ENCODE measurements around the gene P3R3URF.
"Not testable (repeated sequence)": the region's sequence is repeated elsewhere in the genome, so short reads cannot be mapped to it uniquely, and the experiment has no call there.

P3R3URF gene

GRCh38 chr1:46176211-46176865 lies at the start of gene P3R3URF:
Gene P3R3URF, minus strand, starts transcription at chr1:46176488. Its CDS starts 17 bp downstream, at chr1:46176471.
- Histone ChIP-seq H3K27ac (peak within 1 kb of the TSS in 7 of 21 experiments; percentile 20 to 83 (median 53)), H3K4me3 (no peak within 1 kb of the TSS)

GRCh38 chr1:46224966-46225365 lies 48.7 kb upstream of the P3R3URF start:
- Histone ChIP-seq H3K27ac (no peak overlapping the region), H3K4me3 (no peak overlapping the region)

- Histone ChIP-seq H3K4me3 (no peak overlapping the region), H3K27ac (no peak overlapping the region)
These were observed 47.2 kb upstream of the P3R3URF start for GRCh38 chr1:46223472-46223943.

GRCh38 chr1:46223055-46223454 lies 46.8 kb upstream of the P3R3URF start:
- peak overlapping the region in 1 of 21 experiments; percentile 52 for H3K27ac ChIP-seq

DNA sequence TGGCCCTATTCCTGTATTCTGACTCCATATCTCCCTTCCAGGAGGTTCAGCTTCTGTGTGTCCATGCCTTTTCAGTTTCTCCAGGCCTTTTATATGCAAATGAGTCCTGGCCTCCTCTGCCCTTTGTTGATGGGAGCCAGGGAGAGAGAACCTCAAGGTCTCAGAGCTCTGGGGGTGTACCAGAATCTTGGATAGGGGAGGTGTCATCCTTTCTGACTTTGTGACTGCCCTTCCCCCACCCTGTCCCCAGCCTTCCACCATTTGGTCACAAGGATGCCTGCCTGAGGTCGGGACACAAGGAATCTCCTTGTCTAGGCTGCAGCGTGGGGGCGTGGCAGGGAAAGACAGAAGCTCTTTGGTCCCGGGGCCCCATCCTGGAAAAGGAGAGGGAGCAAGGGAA lies 45.5 kb upstream of the P3R3URF start:
- H3K4me3 ChIP-seq = no peak overlapping the region

More at GRCh38 chr1:46223055-46223454, 46.8 kb upstream of the P3R3URF start:
- H3K4me3 ChIP-seq = not testable (repeated sequence)

GRCh38 chr1:46220808-46221207 lies 44.5 kb upstream of the P3R3URF start:
- no peak overlapping the region for H3K27ac ChIP-seq
- H3K4me3 ChIP-seq = no peak overlapping the region

More for the DNA sequence above, 45.5 kb upstream of the P3R3URF start:
- H3K27ac ChIP-seq = peak overlapping the region in 1 of 21 experiments; percentile 16

DNA sequence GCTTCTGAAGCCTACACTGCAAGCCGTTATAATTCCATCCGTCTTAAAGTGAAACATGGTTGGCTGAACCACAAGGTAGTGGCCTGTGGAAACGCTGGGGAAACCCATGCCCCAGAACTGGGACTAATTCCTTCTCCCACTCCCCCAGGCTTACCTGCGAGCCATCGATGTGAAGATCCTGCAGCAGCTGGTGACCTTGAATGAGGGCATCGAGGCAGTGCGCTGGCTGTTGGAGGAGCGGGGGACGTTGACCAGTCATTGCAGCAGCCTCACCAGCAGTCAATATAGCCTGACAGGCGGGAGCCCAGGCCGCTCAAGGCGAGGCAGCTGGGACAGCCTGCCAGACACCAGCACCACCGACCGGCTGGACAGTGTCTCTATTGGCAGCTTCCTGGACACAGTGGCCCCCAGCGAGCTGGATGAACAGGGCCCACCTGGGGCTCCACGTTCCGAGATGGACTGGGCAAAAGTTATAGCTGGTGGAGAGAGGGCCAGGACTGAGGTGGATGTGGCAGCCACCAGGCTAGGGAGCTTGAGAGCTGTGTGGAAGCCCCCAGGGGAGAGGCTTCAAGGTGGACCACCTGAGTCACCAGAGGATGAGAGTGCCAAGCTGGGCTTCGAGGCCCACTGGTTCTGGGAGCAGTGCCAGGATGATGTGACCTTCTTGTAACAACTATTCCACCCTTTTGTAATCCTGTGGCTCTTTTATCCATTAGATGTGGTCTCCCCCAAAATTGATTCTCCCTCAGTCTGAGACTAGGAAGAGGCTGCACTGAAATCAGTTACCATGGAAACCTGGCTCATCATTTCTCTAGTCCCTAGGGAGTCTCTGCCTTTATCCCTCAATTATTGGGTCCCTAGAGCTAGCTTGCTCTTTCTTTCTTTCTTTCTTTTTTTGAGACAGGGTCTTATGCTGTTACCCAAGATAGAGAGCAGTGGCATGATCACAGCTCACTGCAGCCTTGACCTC lies 43.5 kb upstream of the P3R3URF start:
- H3K27ac ChIP-seq = peak overlapping the region in 3 of 21 experiments; percentile 20 to 42 (median 38)

GRCh38 chr1:46218443-46218842 lies 42.2 kb upstream of the P3R3URF start:
- Histone ChIP-seq H3K4me3 (no peak overlapping the region), H3K27ac (peak overlapping the region in 17 of 21 experiments; percentile 6 to 76 (median 54))

More for the DNA sequence above, 43.5 kb upstream of the P3R3URF start:
- no peak overlapping the region for H3K4me3 ChIP-seq

DNA sequence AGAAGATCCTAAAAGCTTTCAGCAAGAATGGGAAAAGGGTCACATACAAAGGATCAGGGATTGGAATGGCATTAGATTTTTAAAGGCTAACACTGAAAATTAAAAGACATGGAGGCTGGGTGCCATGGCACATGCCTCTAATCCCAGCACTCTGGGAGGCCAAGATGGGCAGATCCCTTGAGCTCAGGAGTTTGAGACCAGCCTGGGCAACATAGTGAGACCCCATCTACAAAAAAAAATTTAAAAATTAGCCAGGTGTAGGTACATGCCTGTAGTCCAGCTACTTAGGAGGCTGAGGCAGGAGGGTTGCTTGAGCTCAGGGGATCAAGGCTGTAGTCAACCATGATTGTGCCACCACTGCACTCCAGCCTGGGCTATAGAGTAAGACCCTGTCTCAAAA lies 39.2 kb upstream of the P3R3URF start:
- no peak overlapping the region for H3K27ac ChIP-seq
- no peak overlapping the region for H3K4me3 ChIP-seq

DNA sequence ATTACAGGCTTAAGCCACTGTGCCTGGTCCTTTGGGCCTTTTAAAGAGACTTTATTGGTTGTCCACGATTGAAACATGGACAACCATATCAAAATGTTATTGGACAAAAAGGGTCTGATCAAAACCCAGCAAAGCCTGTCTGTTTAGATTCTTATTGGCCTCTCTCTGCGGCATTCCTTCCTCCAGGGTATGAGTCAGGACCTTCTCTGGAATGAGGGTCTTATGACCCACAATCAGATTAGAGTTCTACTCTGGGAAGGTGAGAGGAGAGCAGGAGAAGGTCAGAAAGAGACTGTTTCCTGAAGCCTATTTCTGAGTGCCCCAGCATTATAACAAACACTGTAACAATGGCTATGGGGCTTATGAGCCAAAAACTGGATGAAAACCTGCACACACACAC lies 34.8 kb upstream of the P3R3URF start:
- Histone ChIP-seq H3K27ac (no peak overlapping the region), H3K4me3 (no peak overlapping the region)

GRCh38 chr1:46210561-46210960 lies 34.3 kb upstream of the P3R3URF start:
- no peak overlapping the region for H3K27ac ChIP-seq
- H3K4me3 ChIP-seq = no peak overlapping the region

DNA sequence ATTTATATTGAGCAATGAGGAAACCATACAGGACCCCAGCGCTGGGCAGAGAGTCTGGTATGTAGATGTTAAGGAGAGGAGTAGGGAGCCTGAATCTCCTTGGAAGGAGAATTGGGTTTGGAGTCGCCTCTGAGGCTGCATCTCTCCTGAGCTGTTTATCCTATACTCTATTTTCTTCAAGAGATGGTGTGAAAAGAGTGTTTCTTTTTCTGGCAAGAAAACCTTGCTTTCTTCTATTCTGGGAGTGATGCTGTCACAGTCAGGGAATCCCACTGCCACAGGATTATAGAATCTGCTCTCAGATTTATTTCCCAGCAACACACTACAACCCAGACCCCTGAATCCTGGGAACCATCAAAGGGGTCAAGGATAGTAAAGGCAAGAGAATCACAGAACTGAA lies 30.1 kb upstream of the P3R3URF start:
- no peak overlapping the region for H3K4me3 ChIP-seq
- peak overlapping the region in 3 of 21 experiments; percentile 12 to 81 (median 18) for H3K27ac ChIP-seq

DNA sequence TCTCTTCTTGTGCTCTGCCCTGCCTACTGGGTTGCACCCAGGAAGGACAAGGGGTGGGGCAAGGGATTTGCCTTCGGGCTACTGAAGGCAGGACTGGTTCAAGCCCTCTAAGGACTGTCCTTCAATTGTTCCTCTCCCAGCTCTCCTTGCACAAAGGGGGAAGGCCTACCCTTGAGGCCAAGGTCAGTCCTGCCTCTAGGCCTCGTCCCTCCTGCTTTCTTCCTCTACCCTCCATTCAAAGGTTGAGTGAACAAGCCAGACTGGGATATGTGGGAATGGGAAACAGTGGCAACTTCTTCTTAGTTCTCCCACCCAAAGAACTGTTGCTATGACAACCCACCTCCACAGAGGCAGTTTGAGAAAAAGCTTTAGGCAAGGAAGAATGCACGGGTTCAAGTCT lies 29.5 kb upstream of the P3R3URF start:
- Histone ChIP-seq H3K27ac (peak overlapping the region in 8 of 21 experiments; percentile 11 to 81 (median 22)), H3K4me3 (no peak overlapping the region)

DNA sequence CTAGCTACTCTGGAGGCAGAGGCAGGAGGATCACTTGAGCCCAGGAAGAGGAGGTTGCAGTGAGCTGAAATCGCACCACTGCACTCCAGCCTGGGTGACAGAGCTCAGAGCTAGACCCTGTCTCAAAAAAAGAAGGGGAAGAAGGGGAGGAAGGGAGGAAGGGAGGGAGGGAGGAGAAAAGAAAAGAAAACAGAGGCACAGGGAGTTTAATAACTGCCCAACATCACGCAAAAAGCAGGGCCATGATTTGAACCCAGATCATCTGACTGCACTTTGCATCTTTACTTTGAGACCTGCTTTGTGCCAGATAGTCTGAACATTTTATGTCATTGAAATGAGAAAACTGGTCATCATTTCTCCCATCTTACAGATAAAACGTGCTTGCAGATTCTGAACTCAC lies 28.9 kb upstream of the P3R3URF start:
- Histone ChIP-seq H3K27ac (peak overlapping the region in 8 of 21 experiments; percentile 18 to 85 (median 72)), H3K4me3 (no peak overlapping the region)

GRCh38 chr1:46204406-46204742 lies 28.1 kb upstream of the P3R3URF start:
- Histone ChIP-seq H3K27ac (peak overlapping the region in 11 of 21 experiments; percentile 65 to 89 (median 79)), H3K4me3 (peak overlapping the region in 5 of 7 experiments; percentile 49 to 68 (median 58))

DNA sequence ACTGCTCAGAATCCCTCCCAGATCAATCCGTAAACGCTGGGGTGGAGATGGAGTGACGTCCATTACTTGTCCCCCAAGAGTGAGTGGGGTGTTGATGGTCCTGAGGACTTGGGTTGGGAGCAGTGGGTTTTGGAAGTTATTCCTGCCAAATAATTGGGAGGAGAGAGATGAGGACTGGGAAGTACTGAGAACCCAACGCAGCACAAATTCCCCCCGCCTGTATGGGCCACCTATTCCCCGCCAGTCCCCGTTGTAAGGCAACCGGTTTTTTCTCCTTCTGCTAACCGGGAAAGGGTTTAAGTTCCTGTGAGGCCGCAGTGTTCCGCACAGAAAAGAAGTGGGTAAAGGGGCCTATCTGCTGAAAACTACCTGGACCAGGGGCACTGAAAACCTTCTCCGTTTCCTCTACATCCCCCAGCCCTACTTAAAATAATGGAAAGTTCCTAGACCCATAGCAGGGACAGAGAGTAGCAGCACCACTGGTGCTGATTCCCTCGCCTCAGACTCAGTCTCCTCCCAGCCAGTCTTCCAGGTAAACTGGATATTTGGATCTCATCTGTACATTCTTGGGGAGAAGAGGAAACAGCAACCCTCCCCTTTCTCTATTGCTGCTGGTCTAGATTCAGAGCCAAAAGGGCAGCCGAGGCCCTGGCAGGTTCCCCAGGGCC lies 27.6 kb upstream of the P3R3URF start:
- Histone ChIP-seq H3K4me3 (peak overlapping the region; percentile 49 to 73 (median 61)), H3K27ac (peak overlapping the region in 17 of 21 experiments; percentile 41 to 89 (median 72))

- H3K4me3 ChIP-seq = peak overlapping the region in 3 of 7 experiments; percentile 60 to 76 (median 74)
- H3K27ac ChIP-seq = peak overlapping the region in 4 of 21 experiments; percentile 84 to 93 (median 91)
These were observed 23.0 kb upstream of the P3R3URF start for GRCh38 chr1:46199233-46199749.

- peak within 1 kb of the TSS; percentile 53 to 81 (median 67) for H3K4me3 ChIP-seq
These were observed 21.9 kb upstream of the P3R3URF start, which contains the start of gene POMGNT1 for GRCh38 chr1:46197964-46198811. Gene POMGNT1, minus strand, starts transcription at chr1:46198434. Its CDS starts 613 bp downstream, at chr1:46197821.

More at GRCh38 chr1:46197964-46198811, 21.9 kb upstream of the P3R3URF start, which contains the start of gene POMGNT1:
- peak within 1 kb of the TSS; percentile 42 to 93 (median 86) for H3K27ac ChIP-seq
